ENCODE measurements around the gene THSD4.
A peak's percentile ranks its signal among the peaks of the same experiment; 100 is the strongest.

- TF ChIP-seq GABPA (IDR thresholded peaks at IDR 0.05; ENCODE audit: low read depth), result no peak
- peak; percentile 43 for TF ChIP-seq CTCF (IDR thresholded peaks at IDR 0.05; ENCODE audit: insufficient read depth, low read length)
- no peak for TF ChIP-seq SPI1 (IDR thresholded peaks at IDR 0.05; ENCODE audit: borderline replicate concordance, low read depth)
Observed at GRCh38 chr15:71532994-71533393, 417.7 kb downstream of the THSD4 start.

Data from HL-60 (cell line).